Fibroblast of skin of left biceps (primary cell): Measurements from ENCODE around the gene RNU1-3.
"Not testable (repeated sequence)": the region's sequence is repeated elsewhere in the genome, so short reads cannot be mapped to it uniquely, and the experiment has no call there.

ENCODE experiments used
- DNase-seq, 2 experiments: peaks; one replicate each; pipeline ENCODE4 v3.0.0-alpha.2; 2013; ENCODE audit warnings: low read depth in 2 of 2

RNU1-3 gene

DNA sequence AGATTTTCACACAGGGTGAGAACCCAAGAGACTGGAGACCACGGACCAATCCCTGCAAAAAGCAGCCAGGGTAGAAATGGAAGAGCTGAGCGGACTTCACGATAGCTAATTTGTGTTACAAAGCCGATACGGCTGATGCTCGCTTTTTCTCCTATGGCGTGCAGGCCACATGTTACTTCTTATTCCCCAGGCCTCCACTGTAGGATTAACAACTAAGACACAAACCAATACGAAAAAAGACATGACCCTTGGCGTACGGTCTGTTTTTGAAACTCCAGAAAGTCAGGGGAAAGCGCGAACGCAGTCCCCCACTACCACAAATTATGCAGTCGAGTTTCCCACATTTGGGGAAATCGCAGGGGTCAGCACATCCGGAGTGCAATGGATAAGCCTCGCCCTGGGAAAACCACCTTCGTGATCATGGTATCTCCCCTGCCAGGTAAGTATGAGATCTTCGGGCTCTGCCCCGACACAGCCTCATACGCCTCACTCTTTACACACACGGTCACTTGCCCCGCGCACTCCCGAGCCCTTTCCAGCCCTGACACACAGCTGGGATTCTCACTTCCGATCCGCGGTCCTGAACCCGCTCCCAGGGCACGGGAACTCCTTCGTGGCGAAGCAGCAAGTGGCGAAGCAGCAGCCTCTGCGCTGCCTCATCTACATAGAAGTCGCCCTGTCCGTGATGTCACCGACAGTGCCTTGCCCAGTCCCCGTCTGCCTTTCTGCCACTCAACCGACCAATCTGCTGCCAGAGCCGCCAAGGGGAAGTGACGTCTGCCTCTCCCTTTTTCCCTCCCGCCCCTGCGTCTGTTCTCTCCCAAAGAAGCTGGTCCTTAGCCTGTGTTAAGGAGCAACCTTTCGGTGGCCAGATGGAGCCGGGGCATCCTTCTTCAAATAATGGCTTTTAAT, at the start of gene RNU1-3:
RNU1-3 (minus strand) TSS at position 447 of the 912 bp plus-strand sequence.
- DNase-seq = not testable (repeated sequence)

DNA sequence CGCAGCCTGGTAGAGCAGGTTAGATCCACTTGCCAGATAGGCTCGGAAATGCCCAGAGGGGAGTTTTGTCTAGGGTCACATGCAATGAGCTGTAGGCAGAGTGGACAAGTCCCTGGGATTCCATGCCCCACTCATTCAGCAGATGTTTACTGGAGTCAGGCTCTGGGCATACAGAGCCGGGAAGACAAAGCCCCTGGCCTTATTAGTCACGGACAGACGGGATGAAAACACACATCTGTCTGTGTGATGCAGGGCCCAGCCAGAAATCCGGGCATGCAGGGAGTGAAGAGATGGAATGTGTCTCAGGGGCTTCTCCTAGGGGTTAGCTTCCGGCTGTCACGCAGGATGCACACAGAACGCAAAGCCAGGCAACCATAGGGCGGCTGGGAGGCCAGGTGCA, 46.7 kb upstream of the RNU1-3 start:
- DNase-seq = not testable (repeated sequence)

- not testable (repeated sequence) for DNase-seq
Observed at GRCh38 chr1:16712984-16713383, 46.2 kb upstream of the RNU1-3 start.

DNA sequence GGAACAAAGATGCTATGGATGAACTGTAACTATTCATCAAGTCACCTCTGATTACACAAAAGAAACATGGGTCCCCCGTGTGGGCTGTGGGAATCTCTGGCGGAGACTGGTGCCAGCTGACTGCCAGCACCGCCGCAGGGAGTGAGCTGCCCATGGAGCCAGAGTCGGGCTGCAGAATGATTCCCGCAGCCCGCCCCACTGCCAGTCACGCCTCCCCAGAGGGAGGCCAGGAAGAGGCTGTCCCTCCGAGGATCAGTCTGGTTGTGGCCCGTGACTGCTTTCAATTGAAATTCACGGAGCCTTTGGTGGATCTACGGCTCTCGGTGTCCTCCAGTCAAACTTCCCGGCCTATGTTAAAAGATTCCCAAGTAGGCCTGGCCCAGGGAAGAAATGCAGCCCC, 45.8 kb upstream of the RNU1-3 start:
- not testable (repeated sequence) for DNase-seq

DNA sequence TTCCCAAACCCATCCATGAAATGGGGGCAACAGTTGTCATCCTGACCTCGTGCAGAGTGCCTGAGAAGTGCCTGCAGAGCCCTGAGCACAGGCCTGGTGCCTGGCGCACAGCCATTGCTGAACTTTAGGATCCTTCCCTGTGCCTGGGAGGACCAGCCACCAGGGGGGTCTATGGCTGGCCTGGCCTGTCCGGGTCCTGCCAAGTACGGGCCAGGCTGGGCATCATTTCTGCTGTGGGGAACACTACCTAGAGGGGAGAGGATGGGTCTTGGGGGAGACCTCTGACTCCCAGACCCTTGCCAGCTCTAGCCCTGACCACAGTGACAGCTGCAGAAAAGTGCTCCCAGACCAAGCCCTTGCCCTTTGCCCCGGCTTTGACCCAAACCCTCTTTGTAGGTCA, 45.4 kb upstream of the RNU1-3 start:
- DNase-seq = not testable (repeated sequence)

GRCh38 chr1:16710618-16711017, 43.9 kb upstream of the RNU1-3 start:
- not testable (repeated sequence) for DNase-seq

GRCh38 chr1:16709659-16710087, 42.9 kb upstream of the RNU1-3 start:
- DNase-seq = not testable (repeated sequence)

- DNase-seq = not testable (repeated sequence)
Observed at GRCh38 chr1:16708704-16709103, 42.0 kb upstream of the RNU1-3 start.

DNA sequence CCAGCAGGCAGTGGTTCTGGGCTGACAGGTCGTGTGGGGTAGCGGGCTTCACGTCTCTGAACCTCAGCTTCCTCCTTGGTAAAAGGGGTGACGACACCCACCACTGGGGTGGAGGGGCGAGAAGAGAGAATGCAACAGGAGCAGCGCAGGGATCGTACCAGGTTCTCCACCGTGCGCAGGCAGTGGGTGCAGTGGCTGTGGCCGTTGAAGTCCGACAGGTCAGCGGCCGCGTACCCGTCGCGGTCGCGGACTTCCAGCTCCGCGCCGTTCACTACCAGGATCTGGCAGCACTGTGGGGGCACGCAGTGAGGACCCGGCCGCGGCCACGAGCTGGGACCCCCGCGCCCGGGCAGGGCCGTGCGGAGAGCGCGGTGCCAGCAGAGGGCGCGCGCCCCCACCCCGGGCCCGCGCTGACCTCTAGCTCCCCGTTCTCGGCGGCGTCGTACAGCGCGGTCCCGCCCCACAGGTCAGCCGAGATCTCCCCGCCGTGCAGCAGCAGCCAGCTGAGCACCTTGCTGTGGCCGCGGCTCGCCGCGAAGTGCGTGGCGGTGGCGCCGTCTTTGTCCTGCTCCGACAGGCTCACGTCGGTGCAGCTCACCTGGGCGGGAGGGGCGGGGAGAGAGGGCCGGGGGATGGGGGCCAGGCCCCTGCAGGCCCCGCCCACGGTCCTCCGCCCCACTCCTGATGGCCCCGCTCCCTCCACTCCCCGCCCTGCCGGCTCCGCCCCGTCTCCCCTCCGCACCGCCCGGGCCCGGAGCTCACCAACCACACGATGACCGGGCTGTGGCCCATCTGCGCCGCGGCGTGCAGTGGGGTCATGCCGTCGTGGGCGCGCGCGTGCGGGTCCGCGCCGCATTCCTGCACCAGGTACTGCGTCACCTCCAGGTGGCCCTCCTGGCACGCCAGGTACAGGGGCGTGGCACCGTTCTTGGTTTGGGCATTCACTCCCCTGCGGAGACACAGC, 40.7 kb upstream of the RNU1-3 start:
- not testable (repeated sequence) for DNase-seq

GRCh38 chr1:16706302-16706701, 39.6 kb upstream of the RNU1-3 start:
- DNase-seq = not testable (repeated sequence)

- DNase-seq = not testable (repeated sequence)
Observed at GRCh38 chr1:16704502-16705100, 37.9 kb upstream of the RNU1-3 start.

- not testable (repeated sequence) for DNase-seq
Observed at GRCh38 chr1:16704076-16704475, 37.3 kb upstream of the RNU1-3 start.

DNA sequence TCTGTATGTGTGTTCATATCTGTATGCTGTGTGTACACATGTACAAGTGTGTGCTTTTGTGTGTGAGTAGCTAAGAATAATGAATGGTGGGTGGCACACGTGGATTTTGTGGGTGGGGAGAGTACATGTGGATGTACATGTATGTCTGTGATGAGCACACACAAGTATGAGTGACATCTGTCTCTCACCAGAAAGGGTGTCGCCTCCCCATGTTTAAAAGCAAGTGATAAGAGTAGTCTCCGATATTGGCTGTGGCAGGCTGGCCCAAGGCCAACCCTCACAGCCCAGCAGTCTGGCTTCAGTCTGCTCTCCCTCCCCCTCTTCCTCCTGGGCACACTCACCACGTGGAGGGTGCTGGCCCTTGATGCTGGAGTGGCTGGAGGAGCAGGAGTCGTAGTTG, 36.9 kb upstream of the RNU1-3 start:
- not testable (repeated sequence) for DNase-seq

DNA sequence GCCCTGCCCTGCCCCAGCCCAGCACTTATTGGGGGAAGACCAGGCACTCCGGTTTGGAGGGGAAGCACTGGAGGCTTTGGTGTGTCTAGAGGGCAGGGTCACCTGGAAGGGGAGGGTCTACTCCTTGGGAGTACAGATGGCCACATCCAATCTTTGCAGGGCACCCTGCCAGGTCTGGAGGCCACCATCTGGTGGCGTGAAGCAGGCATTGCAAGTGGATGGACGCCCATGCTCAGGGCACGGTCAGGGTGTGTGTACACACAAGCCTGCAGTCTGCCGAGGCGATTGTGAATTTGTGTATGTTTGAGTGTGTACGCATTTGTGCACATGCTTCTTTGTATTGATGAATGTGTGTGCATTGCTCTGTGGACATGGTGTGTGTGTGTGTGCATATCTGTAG, 36.4 kb upstream of the RNU1-3 start:
- not testable (repeated sequence) for DNase-seq

- not testable (repeated sequence) for DNase-seq
Observed at GRCh38 chr1:16702280-16702679, 35.5 kb upstream of the RNU1-3 start.

GRCh38 chr1:16701189-16701588, 34.4 kb upstream of the RNU1-3 start:
- not testable (repeated sequence) for DNase-seq

DNA sequence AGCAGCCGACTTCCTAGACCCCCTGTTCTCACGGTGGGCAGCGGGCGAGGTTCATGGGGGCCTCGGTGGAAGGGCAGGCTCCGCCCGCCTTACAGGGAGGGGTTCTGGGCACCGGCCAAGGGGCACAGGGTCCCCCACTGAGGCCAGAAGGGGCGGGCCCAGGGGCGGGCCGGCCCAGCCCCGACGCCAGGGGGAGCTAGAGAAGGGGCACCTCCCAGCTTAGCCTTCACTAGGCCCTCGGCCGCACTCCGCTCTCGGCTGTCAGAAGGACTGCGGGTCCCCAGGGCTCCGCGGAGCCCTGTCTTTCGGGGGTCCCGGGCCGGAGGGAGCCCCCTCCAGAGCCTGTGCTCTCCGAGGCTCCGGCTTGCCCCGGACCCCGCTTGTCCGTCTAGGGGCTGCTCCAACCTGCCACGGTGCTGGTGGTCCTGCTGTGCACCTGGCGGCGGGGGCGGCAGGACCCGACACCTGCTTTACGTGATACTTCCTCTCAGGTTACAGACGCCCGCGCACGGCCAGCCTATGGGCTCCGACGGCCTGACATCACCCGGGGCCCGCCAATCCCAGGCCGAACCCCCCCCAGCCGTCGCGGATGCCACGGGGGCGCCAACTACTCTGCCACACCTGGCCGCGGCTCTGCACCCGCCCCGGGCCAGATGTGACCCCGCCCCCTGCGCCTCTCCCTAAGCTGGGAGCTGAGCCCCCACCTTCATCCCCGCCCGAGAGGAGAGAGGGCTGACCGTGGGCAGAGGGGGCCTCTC, 33.6 kb upstream of the RNU1-3 start:
- DNase-seq = not testable (repeated sequence)

DNA sequence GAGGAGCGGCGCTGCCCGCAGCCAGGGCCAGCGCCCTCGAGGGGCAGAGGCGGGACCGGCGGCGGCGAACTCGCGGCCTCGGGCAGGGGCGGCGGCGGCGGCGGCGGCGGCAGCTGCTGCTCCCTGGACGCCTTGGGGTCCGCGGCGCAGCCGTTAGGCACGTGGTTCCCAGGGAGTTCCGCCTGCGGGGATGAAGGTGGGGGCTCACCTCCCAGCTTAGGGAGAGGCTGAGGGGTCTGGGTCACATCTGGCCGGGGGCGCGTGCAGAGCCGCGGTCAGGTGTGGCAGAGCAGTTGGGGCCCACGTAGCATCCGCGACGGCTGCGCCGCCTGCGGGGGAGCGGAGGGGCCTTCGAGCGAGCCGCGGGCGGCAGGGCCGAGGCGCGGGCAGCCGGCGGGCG, 32.7 kb upstream of the RNU1-3 start:
- not testable (repeated sequence) for DNase-seq

GRCh38 chr1:16697152-16697551, 30.4 kb upstream of the RNU1-3 start:
- not testable (repeated sequence) for DNase-seq

DNA sequence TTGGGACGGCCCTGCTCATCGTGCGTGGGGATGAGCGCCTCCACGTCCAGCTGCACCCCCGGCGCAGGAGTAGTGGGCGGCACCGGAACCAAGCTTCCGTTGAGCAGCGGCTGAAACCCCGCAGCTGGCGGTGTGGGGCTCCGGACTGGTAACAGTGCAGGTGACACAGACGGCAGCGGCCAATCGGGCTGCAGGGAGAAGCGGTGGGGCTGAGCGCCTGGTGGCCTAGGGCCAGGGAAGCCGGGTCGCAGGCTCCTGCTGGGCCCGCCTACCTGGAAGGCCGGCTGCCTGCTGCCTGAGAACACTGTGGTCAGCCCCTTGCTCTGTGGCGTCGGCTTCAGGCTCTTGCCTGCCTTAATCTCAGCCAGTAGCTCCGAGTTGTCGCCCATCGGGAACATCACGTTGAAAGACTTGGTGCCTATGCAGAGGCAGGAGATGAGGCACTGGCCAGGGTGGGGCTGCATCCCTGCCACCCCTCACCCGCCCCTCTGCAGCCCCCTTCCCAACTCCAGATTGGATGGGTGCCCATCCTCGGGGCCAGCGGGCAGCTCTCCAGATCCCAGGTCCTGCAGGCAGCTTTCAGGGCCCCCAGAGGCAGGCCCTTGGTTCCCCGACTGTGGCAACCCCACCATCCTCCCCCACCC, 29.9 kb upstream of the RNU1-3 start:
- not testable (repeated sequence) for DNase-seq
